ENCODE data around the gene CACNA1C.
A peak's percentile ranks its signal among the peaks of the same experiment; 100 is the strongest.

CACNA1C gene

DNA sequence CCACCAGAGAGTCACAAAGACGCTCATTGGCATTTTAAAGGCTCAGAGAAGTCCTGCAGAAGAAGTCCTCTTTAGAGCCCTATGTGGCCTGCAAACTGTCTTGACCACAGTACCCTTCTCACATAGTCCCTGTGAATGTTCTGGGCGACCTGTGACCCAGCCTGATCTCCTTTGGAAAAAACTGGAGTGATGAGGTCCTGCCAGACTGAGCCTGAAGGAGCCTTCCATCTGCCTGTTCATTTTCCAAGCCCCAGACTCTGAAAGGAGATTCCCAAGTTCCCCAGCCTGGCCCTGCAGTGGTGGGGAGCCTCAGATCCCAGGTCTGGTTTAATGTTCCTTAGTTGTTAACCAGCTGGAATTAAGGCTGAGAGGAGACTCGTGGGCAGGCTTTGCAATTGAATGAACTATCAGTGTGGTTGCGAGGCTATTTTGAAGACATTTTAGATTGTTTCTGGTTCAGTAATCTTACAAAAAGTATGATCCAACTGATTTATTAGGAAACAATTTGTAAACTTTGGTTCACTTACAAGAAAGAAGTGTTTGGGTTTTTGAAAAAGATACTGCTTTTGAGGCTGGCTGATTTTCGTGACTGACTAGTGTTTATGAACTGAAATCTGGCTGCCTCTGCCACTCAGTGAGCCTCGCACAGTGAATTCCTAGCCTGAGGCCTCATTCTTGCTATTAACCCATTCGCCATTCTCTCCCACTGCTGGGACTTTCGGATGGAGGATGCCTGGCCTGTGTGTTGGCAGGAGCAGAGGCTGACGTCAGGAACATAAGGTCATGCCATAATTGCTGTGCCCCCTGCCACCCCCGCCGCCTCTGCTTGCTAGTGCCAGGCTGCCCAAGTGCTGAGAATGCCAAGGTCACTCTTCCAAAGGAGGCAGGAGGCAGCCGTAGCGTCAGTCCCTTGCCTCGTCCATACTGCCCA, 249.0 kb downstream of the CACNA1C start:
- no peak overlapping the region for H3K27ac ChIP-seq
- in situ Hi-C loops (cut with HindIII; ENCODE audit: low pct_ligation_motif_present, low sequenced_read_pairs) = no loop called here
- DNase-seq = no peak

GRCh38 chr12:2302711-2303580, 250.2 kb downstream of the CACNA1C start:
- TF ChIP-seq, protein P1, sequence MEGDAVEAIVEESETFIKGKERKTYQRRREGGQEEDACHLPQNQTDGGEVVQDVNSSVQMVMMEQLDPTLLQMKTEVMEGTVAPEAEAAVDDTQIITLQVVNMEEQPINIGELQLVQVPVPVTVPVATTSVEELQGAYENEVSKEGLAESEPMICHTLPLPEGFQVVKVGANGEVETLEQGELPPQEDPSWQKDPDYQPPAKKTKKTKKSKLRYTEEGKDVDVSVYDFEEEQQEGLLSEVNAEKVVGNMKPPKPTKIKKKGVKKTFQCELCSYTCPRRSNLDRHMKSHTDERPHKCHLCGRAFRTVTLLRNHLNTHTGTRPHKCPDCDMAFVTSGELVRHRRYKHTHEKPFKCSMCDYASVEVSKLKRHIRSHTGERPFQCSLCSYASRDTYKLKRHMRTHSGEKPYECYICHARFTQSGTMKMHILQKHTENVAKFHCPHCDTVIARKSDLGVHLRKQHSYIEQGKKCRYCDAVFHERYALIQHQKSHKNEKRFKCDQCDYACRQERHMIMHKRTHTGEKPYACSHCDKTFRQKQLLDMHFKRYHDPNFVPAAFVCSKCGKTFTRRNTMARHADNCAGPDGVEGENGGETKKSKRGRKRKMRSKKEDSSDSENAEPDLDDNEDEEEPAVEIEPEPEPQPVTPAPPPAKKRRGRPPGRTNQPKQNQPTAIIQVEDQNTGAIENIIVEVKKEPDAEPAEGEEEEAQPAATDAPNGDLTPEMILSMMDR (IDR thresholded peaks at IDR 0.05; ENCODE audit: low read depth, low read length, missing control alignments) = no peak
- no peak for DNase-seq
- Histone ChIP-seq H3K27me3 (replicated peaks) (no peaks in the 10 kb centered on the region), H3K27ac (no peak overlapping the region), H3K36me3 (replicated peaks) (no peaks in the 10 kb centered on the region), H3K4me3 (ENCODE audit: low read depth, low read length) (no peak overlapping the region)
- in situ Hi-C loops (cut with HindIII; ENCODE audit: low pct_ligation_motif_present, low sequenced_read_pairs) = no loop called here

More for the DNA sequence above, 249.0 kb downstream of the CACNA1C start:
- H3K27me3 ChIP-seq (replicated peaks) = no peaks in the 10 kb centered on the region
- H3K4me3 ChIP-seq (ENCODE audit: low read depth, low read length) = no peak overlapping the region
- TF ChIP-seq, protein P1 (IDR thresholded peaks at IDR 0.05; ENCODE audit: low read depth, low read length, missing control alignments) = no peak
- no peaks in the 10 kb centered on the region for H3K36me3 ChIP-seq (replicated peaks)

- H3K27ac ChIP-seq = no peak overlapping the region
- no peak overlapping the region for H3K4me3 ChIP-seq (ENCODE audit: low read depth, low read length)
- TF ChIP-seq, protein P1 (IDR thresholded peaks at IDR 0.05; ENCODE audit: low read depth, low read length, missing control alignments) = no peak
- DNase-seq = no peak
- H3K36me3 ChIP-seq (replicated peaks) = no peaks in the 10 kb centered on the region
- in situ Hi-C loops (cut with HindIII; ENCODE audit: low pct_ligation_motif_present, low sequenced_read_pairs) = no loop called here
- H3K27me3 ChIP-seq (replicated peaks) = no peaks in the 10 kb centered on the region
Observed at GRCh38 chr12:2304223-2304622, 251.4 kb downstream of the CACNA1C start.

DNA sequence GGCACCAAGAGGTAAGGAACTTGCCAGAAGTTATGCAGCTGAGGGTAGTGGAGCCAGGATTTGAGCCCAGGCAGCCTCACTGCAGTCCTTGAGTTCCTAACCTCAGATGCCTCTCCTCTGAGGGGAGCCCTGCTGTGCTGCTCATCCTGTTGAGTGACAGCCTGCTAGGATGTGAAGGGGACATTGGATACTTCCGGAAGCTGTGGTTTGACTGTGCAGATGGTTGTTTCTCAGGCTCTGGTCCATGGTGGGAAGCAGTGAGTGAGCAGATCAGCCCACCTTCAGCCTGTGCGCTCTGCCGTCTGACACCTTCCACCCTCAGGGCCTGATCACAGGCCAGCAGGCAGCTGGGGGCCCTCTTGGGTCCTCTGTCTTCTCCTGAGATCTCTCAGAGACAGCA, 253.2 kb downstream of the CACNA1C start:
- DNase-seq = peak; percentile 23
- TF ChIP-seq, protein P1 (IDR thresholded peaks at IDR 0.05; ENCODE audit: low read depth, low read length, missing control alignments) = no peak
- Histone ChIP-seq H3K4me3 (ENCODE audit: low read depth, low read length) (no peak overlapping the region), H3K36me3 (replicated peaks) (no peaks in the 10 kb centered on the region), H3K27me3 (replicated peaks) (no peaks in the 10 kb centered on the region), H3K27ac (no peak overlapping the region)
- in situ Hi-C loops (cut with HindIII; ENCODE audit: low pct_ligation_motif_present, low sequenced_read_pairs) = no loop called here

DNA sequence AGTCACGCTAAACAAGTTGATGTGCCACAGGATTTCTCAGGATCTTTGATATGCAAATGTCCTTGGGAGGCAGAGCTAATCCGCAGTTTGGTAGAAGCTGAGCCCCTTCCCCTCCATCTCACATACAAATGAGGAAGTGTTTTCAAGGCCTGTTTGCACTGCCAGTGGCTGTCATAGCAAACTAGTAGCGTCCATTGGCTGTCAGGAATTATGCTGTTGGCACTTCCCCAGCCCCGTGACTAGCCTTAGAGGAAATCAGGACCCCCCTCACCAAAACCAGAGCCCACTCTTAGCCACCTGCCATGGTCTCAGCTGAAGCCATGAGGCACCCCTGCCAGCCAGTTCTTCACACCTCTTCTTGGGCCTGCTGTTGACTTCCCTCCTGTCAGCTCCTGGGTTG, 253.9 kb downstream of the CACNA1C start:
- no peak for DNase-seq
- Histone ChIP-seq H3K27ac (no peak overlapping the region), H3K36me3 (replicated peaks) (no peaks in the 10 kb centered on the region), H3K27me3 (replicated peaks) (no peaks in the 10 kb centered on the region), H3K4me3 (ENCODE audit: low read depth, low read length) (no peak overlapping the region)
- in situ Hi-C loops (cut with HindIII; ENCODE audit: low pct_ligation_motif_present, low sequenced_read_pairs) = no loop called here
- TF ChIP-seq, protein P1 (IDR thresholded peaks at IDR 0.05; ENCODE audit: low read depth, low read length, missing control alignments) = no peak

All from brain microvascular endothelial cell (primary cell).